ENCODE data around the gene A4GALT.

The A4GALT gene

DNA sequence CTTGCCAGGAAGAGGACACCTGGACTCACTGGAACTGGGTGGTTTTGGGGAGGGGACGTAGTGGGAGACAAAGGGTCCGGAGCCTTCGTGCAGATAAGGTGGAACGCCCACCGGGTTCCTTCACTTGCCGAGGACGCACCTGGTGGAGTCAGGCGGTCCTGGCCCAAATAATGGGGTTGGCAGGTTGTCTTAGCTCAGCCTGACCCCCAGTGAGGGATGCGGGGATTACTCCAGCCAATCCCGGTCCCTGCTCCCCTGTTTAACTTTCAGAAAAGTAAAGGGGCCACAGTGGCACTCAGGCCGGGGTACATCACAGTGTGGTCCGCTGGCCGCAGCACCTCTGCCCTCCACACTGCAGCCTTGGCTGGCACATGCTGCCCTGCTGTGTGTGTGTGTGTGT is 18.0 kb downstream of the A4GALT start:
- DNase-seq (ENCODE audit: low read depth) = no peak

DNA sequence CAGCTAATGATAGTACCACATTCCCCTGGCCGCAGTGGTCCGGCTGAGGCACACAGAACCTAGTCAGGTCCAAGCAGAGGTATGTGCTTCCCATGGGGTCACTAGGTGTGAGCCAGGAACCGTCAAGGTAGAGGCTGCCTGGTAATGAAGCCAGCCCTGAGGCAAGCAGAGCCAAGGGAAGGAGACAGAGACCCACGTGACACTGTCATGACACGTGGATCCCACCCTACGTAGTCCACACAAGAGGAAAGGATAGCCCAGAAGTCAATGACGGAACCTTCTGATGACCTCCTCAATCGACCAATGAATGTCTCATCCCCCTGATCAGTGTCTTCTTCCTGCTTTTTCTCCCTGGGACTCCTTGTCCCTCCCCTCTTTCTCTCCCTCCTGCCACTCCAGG is 19.0 kb downstream of the A4GALT start:
- no peak for DNase-seq (ENCODE audit: low read depth)

DNA sequence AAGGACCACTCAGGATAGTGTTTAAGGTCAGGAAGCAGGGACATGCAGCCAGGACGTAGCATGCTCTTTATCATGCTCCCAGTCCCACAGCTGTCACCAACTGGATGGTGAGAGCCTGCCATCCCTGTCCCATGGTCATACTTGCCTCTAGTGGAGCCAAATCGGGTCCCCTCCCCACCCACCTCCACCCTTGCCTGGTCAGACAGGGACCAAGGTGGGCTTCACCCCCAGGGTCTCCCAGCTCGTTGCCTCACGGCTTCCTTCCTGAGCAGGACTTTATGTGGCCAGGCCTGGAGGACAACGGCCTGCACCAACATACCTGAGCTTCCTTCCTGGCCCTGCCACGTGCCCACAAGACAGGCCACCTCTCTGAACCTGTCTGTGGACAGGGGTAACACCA is 19.8 kb downstream of the A4GALT start:
- no peak for DNase-seq (ENCODE audit: low read depth)

DNA sequence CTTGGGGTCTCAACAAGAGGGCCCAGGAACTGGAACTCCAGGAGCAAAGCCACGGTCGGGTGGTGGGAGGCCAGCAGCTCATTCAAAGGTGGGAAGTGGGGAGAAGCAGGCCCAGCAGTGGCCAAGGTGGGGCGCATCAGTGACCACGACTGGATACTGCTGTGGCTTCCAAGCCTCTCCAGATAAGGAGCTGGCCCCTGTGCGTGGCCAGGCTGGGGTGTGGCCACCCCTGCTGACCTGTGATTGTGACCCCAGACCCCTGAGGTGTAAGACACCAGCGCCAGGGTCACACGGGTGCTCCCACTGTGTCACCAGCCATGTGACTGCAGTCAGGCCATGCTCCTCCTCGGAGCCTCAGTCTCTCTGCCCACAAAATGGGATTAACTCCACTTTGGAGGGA is 20.3 kb downstream of the A4GALT start:
- no peak for DNase-seq (ENCODE audit: low read depth)

DNA sequence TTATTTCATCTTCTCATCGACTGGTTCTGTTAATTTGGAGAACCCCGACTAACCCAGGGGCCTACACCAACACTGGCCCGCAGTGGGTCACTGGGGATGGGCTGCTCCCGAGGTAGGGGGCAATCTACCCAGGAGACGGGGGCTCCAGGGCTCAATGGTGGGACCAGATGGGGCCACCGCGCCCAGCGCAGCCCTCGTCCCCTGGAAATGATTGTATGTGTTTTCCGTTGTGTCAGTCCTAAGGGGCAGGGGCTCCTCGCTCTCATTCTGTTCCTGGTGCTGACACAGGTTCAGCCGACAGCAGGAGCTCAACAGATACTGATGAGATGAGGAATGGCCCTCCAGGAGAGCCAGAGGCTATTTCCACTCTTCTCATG is 20.7 kb downstream of the A4GALT start:
- no peak for DNase-seq (ENCODE audit: low read depth)

DNA sequence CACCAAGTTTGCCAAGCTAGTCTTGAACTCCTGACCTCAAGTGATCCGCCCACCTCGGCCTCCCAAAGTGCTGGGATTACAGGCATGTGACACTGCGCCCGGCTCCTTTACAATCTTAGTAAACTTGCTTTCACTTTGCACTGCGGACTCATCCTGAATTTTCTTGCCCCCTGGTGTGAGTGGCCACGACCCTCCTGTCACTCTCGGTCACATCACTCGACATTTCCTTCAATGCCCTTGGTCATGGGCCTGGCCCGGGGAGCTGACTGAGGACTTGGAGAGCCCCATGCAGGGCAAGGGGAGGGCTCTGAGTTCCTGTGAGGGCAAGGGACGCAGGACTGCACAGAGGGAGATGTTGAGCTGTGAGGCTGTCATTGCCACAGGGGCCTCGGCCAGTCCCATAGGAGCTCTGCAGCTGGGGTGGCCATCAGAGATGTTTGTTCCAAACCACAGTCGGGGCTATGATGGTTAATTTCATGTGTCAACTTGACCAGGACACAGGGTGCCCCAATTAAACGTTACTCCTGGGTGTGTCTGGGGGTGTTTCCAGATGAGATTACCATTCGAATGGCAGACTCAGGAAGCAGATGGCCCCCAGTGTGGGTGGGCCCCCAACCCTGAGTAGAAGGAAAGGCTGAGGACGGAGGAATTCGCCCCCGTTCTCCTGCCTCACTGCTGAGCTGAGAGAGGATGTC is 21.2 kb downstream of the A4GALT start:
- DNase-seq (ENCODE audit: low read depth) = no peak

DNA sequence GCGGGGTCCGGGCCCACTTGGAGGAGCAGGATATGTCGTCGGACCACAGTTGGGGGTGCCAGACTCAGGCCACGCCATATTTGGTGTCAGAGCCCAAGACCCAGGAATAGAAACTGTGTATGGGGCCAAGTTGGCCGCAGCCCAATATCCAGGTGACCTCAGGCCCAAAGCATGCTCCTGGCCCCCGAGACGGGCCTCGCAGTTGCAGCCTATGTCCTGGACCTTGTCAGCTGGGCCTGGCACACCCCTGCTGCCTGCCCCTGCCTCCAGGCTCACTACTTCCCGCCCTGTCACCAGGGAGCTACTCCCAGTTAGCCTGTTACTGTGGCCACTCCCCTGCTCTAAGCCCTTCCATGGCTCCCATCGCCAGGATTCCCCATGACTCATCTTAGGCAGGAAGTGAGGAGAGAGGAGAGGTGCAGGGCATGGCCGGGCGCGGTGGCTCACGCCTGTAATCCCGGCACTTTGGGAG is 23.1 kb downstream of the A4GALT start:
- no peak for DNase-seq (ENCODE audit: low read depth)

DNA sequence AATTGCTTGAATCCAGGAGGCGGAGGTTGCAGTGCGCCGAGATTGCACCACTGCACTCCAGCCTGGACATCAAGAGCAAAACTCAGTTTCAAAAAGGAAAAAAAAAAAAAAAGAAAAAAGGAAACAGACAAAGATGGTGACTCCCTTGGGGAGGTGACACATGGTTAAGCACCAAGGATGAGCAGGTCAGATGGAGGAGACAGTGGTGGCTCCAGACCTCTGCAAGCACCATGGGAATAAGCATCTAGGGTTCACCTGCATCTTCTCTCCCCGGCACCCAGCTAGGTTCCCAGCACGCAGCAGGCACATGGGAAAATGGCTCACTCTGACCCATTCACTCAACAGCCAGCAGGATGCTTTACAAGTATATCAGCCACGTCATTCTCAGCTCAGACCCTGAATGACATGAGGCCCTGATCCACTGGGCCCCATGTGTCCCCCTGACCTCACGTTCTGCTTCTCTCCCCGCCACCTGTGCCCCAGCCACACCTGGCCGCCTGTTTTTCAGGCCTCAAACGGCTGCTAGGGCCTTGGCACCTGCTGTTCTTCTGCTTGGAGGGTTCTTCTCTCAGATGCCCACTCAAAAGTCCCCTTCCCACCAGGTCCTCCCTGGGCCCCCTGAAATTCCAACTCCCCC is 24.2 kb downstream of the A4GALT start:
- DNase-seq (ENCODE audit: low read depth) = no peak

DNA sequence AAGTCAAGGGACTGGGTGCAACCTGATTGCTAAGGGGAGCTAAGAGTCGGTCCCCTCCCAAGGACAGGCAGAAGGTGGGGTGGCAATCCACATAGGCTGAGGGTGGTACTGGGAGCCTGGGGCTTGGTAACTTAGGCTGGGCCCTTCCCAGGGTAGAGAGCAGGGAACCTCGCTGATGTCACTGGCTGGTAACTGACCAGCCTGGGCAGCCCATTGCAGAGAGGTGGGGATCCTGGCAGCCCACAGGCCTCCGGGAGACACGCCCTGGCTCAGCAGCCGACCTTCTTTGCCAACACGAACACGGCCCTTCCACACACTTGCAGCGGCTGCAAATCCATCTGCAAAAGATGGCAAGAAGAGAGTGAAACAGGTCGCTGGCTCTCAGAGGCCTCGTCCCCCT is 25.4 kb downstream of the A4GALT start:
- DNase-seq (ENCODE audit: low read depth) = no peak

DNA sequence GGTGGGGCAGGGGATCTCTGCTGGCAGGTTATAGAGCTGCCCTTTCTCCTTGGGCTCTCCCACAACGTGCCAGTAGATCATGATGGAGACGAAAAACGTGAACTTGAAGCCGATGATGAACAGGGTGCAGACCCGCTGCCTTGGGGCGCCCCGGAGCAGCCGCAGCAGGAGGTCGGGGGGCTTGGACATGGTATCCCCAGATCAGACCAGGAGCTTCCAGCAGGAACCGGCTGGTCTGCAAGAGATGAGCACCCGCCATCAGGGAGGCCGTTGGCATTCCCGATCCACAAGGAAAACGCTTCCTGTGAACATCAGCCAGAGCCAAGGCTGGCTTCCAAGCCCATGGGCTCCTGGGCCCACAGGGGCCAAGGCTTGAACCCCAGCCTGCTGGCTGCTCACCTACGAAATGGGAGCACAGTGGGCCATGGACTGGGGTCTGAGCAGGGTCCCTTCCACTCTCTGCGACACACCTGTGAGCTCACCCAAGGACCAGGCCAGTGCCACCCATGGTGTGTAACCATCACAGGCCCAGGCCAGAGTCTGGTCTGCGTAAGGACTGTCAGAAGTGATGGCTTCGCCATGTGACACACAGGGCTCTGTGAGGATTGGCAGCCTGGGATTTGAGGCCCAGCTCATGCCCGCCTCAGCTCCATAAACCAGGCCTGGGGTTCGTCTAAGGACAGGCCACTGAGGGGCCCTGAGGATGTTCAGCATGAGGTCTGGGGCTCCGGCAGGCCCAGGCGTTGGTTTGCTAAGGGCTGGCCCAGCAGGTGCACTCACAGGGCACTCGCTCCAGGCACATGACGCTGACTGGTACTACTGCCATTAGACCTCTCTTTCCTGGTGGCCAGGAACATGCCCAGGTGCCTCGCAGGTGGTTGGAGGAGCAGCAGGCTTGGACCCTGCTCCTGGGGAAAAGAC is 26.6 kb downstream of the A4GALT start:
- DNase-seq (ENCODE audit: low read depth) = no peak

DNA sequence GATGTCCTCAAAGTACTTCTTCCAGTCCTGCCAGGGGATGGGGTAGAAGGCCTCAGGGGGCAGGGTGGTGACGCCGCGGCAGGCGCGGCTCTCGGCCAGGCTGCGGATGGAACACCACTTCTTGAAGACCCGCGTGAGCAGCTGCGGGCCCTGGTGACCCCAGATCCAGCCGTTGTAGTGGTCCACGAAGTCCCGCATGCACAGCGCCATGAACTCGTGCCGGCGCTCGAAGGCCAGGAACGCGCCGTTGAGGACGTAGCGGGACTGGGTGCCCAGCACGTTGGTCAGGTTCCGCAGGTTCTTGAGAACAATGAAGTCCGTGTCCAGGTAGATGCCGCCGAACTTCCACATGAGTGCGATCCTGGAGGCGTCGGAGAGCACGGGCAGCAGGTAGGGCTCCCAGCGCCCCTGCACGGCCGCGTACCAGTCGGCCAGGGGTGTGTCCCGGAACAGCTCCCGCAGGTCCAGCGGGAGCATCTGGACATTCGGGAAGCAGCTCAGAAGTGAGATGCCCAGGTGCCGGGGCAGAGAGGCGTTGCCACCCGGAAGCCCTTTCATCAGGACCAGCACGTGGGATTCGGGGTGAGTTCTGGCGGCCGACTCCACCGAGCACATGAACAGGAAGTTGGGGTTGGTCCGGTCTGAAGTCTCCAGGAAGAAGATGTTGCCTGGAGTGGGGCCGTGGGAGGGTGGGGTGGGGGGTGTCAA is 27.5 kb downstream of the A4GALT start:
- no peak for DNase-seq (ENCODE audit: low read depth)

DNA sequence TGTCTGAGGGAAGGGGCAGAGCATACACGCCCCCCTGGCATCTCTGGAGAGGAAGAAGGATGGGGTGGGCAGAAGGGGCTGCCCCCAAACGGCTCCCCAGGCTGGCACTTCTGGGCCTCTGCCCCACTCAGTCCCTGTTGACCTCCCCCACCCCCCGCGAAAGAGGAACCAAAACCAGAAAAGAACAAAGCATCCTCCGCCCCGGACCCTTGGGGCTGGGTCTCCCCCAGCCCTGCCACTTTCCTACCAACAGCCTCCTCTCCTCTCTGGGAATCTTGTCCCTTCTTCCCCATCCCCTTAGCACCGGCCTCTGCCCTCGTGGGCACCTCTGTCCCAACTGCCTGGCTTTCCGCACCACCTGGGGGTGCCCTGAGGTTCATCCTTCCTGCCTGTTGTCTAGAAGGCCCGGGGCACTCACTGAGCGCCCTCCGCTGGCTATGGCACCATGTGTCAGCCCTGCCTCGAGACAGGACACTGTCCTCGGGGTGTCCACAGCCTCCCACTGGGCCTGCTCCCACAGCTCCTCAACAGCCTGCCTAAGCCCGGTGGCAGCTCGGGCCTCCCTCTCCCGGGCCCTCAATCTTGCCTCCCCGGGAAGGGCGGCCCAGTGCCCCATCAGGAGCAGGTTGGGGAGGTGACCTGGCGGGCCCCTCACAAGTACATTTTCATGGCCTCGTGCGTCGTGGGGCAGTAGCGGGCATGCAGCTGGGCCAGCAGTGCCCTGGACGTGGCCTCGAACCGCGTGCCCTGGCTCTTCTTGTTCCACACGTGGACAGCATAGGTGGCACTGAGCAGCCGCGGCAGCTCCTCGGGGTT is 28.2 kb downstream of the A4GALT start:
- no peak for DNase-seq (ENCODE audit: low read depth)

DNA sequence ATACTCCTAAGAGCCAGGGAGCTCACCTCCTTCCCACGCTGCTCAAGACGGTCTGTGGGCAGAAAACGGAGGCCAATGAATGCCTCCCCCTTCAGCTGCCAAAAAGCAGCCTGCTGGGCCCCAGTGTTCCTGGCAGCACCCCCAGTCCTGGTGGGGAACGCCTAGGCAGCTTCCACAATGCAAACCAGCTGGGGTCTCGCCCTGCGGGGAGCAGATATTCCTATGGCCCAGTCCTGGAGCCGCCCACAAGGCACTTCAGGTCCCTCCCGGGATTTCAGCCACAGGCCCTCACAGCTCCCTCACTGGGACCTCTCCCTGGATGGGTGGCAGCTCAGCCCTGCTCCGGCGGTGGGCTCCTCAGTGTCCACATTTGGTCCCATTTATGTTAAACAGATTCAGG is 29.2 kb downstream of the A4GALT start:
- DNase-seq (ENCODE audit: low read depth) = no peak

DNA sequence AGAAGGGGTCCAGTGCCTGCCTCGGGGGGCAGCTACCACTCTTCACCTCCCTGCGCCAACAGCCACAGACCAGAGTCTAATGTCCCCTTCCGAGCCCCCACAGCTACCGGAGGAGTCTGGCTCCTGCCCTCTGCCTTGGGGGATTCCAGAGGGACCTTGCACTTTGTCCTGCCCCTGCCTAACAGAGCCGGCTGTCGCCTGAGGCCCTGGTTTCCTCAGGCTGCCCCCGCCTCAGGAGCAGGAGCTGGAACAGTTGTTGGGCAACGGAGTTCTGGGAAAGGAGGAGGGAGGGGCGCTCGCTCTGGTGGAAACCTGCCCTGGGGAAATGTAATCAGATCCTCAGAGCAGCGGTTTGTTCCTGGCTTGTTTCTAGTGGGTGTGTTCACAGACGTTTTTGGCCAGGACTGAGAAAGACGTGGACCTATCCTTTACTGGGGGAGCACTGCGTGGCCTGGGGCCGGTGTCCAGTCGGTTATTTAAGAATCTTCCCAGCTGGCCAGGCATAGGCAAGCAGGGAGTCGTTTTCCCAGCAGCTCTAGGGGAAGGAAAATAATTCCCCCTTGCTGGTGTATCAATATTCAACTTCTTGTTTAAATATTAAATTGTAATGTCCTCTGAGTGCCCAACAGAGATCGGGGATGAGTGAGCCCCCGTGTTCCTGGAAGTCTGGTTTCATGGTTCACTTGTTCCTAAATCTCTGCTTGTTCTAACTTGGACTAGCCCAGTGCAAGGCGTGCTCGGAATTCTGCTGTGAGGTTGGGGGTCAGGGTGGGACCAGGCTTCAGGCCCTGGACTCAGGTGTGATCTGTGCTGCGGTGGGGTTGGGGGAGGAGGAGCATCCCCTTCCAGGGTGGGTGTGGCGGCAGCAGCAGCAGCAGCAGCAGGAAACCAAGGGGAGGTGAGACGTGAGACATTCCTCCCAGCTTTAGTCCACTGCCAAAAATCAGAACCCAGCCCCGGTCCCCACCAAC is 32.1 kb downstream of the A4GALT start:
- no peak for DNase-seq (ENCODE audit: low read depth)

DNA sequence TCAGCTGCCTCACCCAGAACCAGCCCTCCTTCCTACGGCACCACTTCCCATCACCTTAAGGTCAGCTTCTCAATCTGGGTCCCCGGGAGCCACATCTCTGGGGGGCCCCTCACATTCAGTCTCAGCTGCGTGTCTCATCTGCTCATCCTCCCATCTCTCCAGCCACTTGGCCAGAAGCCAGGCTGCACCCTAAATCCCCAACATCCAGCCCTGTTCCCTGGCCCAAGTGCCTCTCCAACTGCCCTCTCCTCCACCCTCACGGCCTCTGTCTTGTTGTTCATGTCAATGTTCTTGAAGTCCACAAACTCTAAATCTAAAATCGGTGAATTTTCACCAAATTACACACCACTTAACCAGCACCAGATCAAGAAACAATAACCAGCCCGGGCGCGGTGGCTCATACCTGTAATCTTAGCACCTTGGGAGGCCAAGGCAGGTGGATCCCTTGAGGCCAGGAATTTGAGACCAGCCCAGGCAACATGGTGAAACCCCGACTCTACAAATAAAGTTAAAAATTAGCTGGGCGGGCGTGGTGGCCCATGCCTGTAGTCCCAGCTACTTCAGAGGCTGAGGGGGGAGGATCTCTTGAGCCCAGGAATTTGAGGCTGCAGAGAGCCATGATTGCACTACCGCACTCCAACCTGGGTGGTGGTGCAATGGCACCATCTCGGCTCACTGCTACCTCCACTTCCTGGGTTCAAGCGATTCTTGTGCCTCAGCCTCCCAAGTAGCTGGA is 33.7 kb downstream of the A4GALT start:
- no peak for DNase-seq (ENCODE audit: low read depth)

DNA sequence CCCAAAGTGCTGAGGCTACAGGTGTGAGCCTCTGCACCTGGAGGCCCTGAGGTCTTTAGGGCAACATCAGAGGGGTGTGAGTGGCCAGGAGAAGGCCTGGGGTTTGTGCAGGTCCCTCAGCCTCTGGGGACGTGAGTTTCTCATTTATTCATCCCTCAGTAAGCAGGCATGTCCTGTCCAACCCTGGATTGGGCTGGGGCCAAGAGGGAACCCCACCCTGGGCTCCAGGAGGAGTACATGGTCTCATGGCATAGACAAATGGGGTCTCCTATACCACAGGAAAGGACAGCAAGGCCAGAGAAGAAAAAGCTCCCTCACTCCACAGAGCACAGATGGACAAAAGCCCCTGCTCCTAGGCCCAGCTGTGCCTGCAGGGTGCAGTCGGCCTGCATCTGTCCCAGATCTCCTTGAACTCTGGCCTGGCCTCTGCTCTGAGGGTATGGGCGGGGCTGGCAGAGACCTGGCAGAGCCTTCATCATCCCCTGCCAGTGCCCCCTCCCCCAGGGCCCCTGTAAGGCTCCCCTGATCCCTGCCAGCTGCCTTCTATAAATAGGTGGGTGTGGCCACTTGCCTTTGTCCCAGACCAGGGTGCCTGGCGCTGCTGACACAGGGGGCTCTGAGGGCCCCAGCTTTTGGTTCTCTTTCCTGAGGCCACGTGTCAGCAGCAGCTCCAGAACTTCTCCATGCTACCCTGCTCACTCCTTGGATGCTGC is 34.6 kb downstream of the A4GALT start:
- DNase-seq (ENCODE audit: low read depth) = no peak

DNA sequence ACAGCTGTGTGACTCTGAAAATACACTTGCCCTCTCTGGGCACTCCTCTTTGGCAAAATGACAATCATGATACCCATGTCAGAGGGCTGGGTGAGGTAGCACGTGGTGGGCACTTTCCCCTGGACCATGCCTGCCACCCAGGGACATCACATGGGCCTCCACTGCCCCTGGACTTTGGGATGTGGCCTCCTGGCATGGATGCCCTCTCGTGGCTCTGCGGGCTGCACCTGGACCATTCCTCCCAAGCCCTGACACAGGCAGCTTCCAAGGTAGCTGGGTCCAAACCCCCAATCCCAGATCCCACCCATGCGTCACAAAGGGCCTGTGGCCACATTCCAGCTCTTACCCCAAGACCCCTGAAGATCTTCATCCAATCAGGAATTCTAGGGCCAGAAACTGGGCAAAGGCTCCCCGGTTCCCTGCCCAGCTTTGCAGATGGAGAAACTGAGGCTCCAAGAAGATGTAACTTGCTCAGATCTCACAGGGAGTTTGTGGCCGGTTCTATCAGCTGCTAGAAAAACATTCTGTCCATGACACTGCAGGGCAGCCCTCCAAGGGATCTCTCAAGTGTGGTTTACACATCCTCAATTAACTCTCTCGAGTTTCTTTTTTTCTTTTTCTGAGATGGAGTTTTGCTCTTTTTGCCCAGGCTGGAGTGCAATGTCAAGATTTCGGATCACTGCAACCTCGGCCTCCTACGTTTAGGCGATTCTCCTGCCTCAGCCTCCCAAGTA is 36.0 kb downstream of the A4GALT start:
- DNase-seq (ENCODE audit: low read depth) = no peak

Measured in T-helper 22 cell (primary cell).